ENCODE measurements around the gene SSBP2.

GRCh38 chr5:81424728-81425127, 326.2 kb downstream of the SSBP2 start:
- no peak for TF ChIP-seq CTCF (IDR thresholded peaks at IDR 0.05)
- TF ChIP-seq EP300 (IDR thresholded peaks at IDR 0.05), result no peak
- TF ChIP-seq POLR2A (IDR thresholded peaks at IDR 0.05), result no peak
